Fibroblast of lung (primary cell): ENCODE measurements around the gene CAMK2G.

Experiments used
- CTCF ChIP-seq, 2 donors: IDR thresholded peaks in 1 of 2; conservative IDR thresholded peaks in 1 of 2; 1 replicate in 1 of 2; 2 replicates in 1 of 2; pipeline ENCODE4 v1.5.1; 2011 to 2012; ENCODE audit warnings: low read length in 2 of 2, control low read depth in 1 of 2, inconsistent platforms in 1 of 2, low read depth in 1 of 2, mild to moderate bottlenecking in 1 of 2
- EZH2 ChIP-seq: IDR thresholded peaks from 2 replicates; pipeline ENCODE4 v1.5.1; 2012; ENCODE audit warnings: low read length, control low read depth, mild to moderate bottlenecking; ENCODE audit errors: missing control alignments

- TF ChIP-seq CTCF (conservative IDR thresholded peaks at IDR 0.05 in 1 of 2, IDR thresholded peaks at IDR 0.05 in 1 of 2; ENCODE audit: low read depth in 1 of 2, low read length in 2 of 2) = no peak
- no peak for TF ChIP-seq EZH2
Observed at GRCh38 chr10:73798927-73799560, 75.3 kb downstream of the CAMK2G start.
